Caco-2 (cell line): Measurements from ENCODE around the gene RAI1. TPM values are rescaled to one million over a fixed set of nuclear protein-coding genes. Genes with fewer than 3 reads are reported as not detected.

Experiments used
- BruUV-seq: library from RNA; stranded (reverse); fragments of 400-500 nt; replicated peaks from 2 replicates; lab custom pipeline; 2021; lab: Mats Ljungman, UMichigan
- CTCF ChIA-PET: fragments of 300-600 bp; sonication (Branson Sonifier 250); formaldehyde crosslinking; loops from one replicate; lab custom pipeline; 2022; ENCODE audit warnings: antibody characterized with exemption; lab: Charles Lee
- POLR2A ChIA-PET: fragments of 300-600 bp; sonication (Branson Sonifier 250); formaldehyde crosslinking; loops from one replicate; lab custom pipeline; 2022; ENCODE audit warnings: antibody characterized with exemption; lab: Charles Lee
- DNase-seq, 2 experiments: peaks; one replicate each; pipeline versions ENCODE4 v3.0.0 to v3.0.0-alpha.2; 2020 to 2022
- H3K27me3 ChIP-seq: replicated peaks from 2 replicates; pipeline ENCODE4 v1.6.0; 2011; ENCODE audit warnings: low read length; ENCODE audit not compliant: control insufficient read depth, insufficient read depth
- H3K36me3 ChIP-seq: 2 replicates; pipeline ENCODE4 v1.5.1; 2011; ENCODE audit warnings: low read length; ENCODE audit not compliant: control insufficient read depth, insufficient read depth
- H3K4me1 ChIP-seq: fragments of 250-450 bp; sonication (Bioruptor Pico); 2 replicates; pipeline ENCODE4 v1.5.1; 2020; ENCODE audit warnings: mild to moderate bottlenecking
- H3K4me3 ChIP-seq: 2 replicates; pipeline ENCODE4 v1.5.1; 2011; ENCODE audit warnings: low read depth, mild to moderate bottlenecking, control low read depth, low read length
- H3K9me3 ChIP-seq: fragments of 250-450 bp; sonication (Bioruptor Pico); 2 replicates; pipeline ENCODE4 v1.5.1; 2020; ENCODE audit warnings: mild to moderate bottlenecking, moderate library complexity
- H3K27ac Mint-ChIP-seq: one replicate; pipeline ENCODE4 v1.8.0; 2022; ENCODE audit warnings: mixed read lengths; ENCODE audit not compliant: unreplicated experiment
- H3K27me3 Mint-ChIP-seq: one replicate; pipeline ENCODE4 v1.8.0; 2022; ENCODE audit warnings: mixed read lengths; ENCODE audit not compliant: insufficient read depth, unreplicated experiment
- H3K36me3 Mint-ChIP-seq: one replicate; pipeline ENCODE4 v1.8.0; 2022; ENCODE audit warnings: mild to moderate bottlenecking, mixed read lengths; ENCODE audit not compliant: insufficient read depth, unreplicated experiment
- H3K4me1 Mint-ChIP-seq: one replicate; pipeline ENCODE4 v1.8.0; 2022; ENCODE audit warnings: low read depth, mixed read lengths; ENCODE audit not compliant: unreplicated experiment
- H3K4me3 Mint-ChIP-seq: one replicate; pipeline ENCODE4 v1.8.0; 2022; ENCODE audit warnings: mild to moderate bottlenecking, moderate library complexity, mixed read lengths; ENCODE audit not compliant: unreplicated experiment
- H3K9me3 Mint-ChIP-seq: one replicate; pipeline ENCODE4 v1.8.0; 2022; ENCODE audit warnings: mixed read lengths; ENCODE audit not compliant: unreplicated experiment
- CTCF ChIP-seq, 2 experiments: fragments of 200-600 bp in 1 of 2; IDR thresholded peaks; 1 replicate in 1 of 2; 2 replicates in 1 of 2; pipeline versions ENCODE4 v1.5.1 to v1.8.0; 2011 to 2022; ENCODE audit warnings: antibody characterized with exemption in 1 of 2, control low read depth in 1 of 2, inconsistent platforms in 1 of 2, low read depth in 1 of 2, low read length in 1 of 2, mild to moderate bottlenecking in 1 of 2, moderate library complexity in 1 of 2; ENCODE audit not compliant: insufficient read depth in 1 of 2, severe bottlenecking in 1 of 2, unreplicated experiment in 1 of 2
- intact Hi-C: fragments of 100-400 bp; cut with micrococcal nuclease; formaldehyde crosslinking; loops from one replicate; pipeline ENCODE4 v1.10.0; 2022; ENCODE audit not compliant: unreplicated experiment
- total RNA-seq: library from RNA; stranded (reverse); gene quantifications from 2 replicates; pipeline ENCODE4 v1.2.3, GENCODE V29; 2022

The RAI1 gene
- total RNA-seq, 1 experiment from 2014 or later = 44.3 TPM

- Mint-ChIP-seq H3K27me3 (no peaks in the 10 kb centered on the region), H3K4me3 (no peak overlapping the region), H3K27ac (no peak overlapping the region), H3K36me3 (no peaks in the 10 kb centered on the region), H3K4me1 (peaks cover 12% of the 10 kb centered on the region), H3K9me3 (no peaks in the 10 kb centered on the region)
- ChIA-PET POLR2A (interaction anchor here (0.6 kb wide), 1 partner anchor 23 kb away, joined by 4 read pairs; no protein-coding TSS in a partner anchor), CTCF (no interaction called here)
- DNase-seq = no peak
- Histone ChIP-seq H3K4me1 (peaks cover 11% of the 10 kb centered on the region; the same call in 1 of the 2 replicates), H3K27me3 (no peaks in the 10 kb centered on the region), H3K36me3 (no peaks in the 10 kb centered on the region), H3K4me3 (no peak overlapping the region), H3K9me3 (no peaks in the 10 kb centered on the region)
- no peak for TF ChIP-seq CTCF (IDR thresholded peaks at IDR 0.05; ENCODE audit: insufficient read depth in 1 of 2, low read depth in 1 of 2, low read length in 1 of 2, severe bottlenecking in 1 of 2, unreplicated experiment in 1 of 2)
- intact Hi-C loops = loop anchor here (10.0 kb wide), 1 partner anchor 132 kb away; no protein-coding TSS in a partner anchor
- BruUV-seq = no TSS peak
Observed at GRCh38 chr17:17856386-17856785, 175.1 kb downstream of the RAI1 start.

- BruUV-seq = no TSS peak
- H3K27me3 Mint-ChIP-seq = no peaks in the 10 kb centered on the region
- CTCF ChIA-PET = interaction anchor here (1.1 kb wide), 1 partner anchor 39 kb away, joined by 3 read pairs; no protein-coding TSS in a partner anchor
Observed at GRCh38 chr17:17857496-17857895, 176.2 kb downstream of the RAI1 start.

More at GRCh38 chr17:17857496-17857895, 176.2 kb downstream of the RAI1 start:
- Mint-ChIP-seq H3K9me3 (no peaks in the 10 kb centered on the region), H3K4me3 (no peak overlapping the region), H3K36me3 (no peaks in the 10 kb centered on the region), H3K27ac (no peak overlapping the region), H3K4me1 (peaks cover 12% of the 10 kb centered on the region)
- Histone ChIP-seq H3K4me3 (no peak overlapping the region), H3K27me3 (no peaks in the 10 kb centered on the region), H3K4me1 (peaks cover 11% of the 10 kb centered on the region; the same call in 1 of the 2 replicates), H3K9me3 (no peaks in the 10 kb centered on the region), H3K36me3 (no peaks in the 10 kb centered on the region)
- intact Hi-C loops = loop anchor here (10.0 kb wide), 1 partner anchor 133 kb away; no protein-coding TSS in a partner anchor
- no peak for DNase-seq
- POLR2A ChIA-PET = no interaction called here
- TF ChIP-seq CTCF (IDR thresholded peaks at IDR 0.05; ENCODE audit: insufficient read depth in 1 of 2, low read depth in 1 of 2, low read length in 1 of 2, severe bottlenecking in 1 of 2, unreplicated experiment in 1 of 2) = no peak
